H1 (cell line): ENCODE measurements around the gene ARHGAP35. TPM values are rescaled to one million over a fixed set of nuclear protein-coding genes. Genes with fewer than 3 reads are reported as not detected.

ENCODE experiments used
- CTCF ChIA-PET: fragments of 300-600 bp; sonication (Branson Sonifier 250); formaldehyde crosslinking; loops from one replicate; lab custom pipeline; 2021; ENCODE audit not compliant: partially characterized antibody; lab: Charles Lee
- POLR2A ChIA-PET: fragments of 300-600 bp; sonication (Branson Sonifier 250); formaldehyde crosslinking; loops from one replicate; lab custom pipeline; 2021; ENCODE audit warnings: inconsistent platforms; ENCODE audit not compliant: partially characterized antibody; lab: Charles Lee
- DNase-seq, 2 experiments: peaks; one replicate each; pipeline versions ENCODE4 v3.0.0 to v3.0.0-alpha.2; 2010 to 2022; ENCODE audit warnings: low spot score in 2 of 2, low read depth in 1 of 2, mixed read lengths in 1 of 2
- FAIRE-seq: peaks from 2 replicates; lab custom pipeline; 2011; peaks lifted over from hg19 to GRCh38; lab: Jason Lieb, UNC
- H2AFZ ChIP-seq: 2 replicates; pipeline ENCODE4 v1.8.1; 2012; ENCODE audit warnings: low read length, inconsistent platforms
- H2AK5ac ChIP-seq: 2 replicates; pipeline ENCODE4 v1.6.1; 2013; ENCODE audit warnings: low read depth, low read length
- H2BK120ac ChIP-seq: replicated peaks from 2 replicates; pipeline ENCODE3; 2013; ENCODE audit warnings: low read depth, low read length, inconsistent platforms
- H2BK12ac ChIP-seq: 2 replicates; pipeline ENCODE4 v1.6.1; 2013; ENCODE audit warnings: low read depth, low read length
- H2BK15ac ChIP-seq: 2 replicates; pipeline ENCODE4 v1.6.1; 2013; ENCODE audit warnings: low read length
- H2BK20ac ChIP-seq: 2 replicates; pipeline ENCODE4 v1.6.1; 2013; ENCODE audit warnings: low read length
- H2BK5ac ChIP-seq: 2 replicates; pipeline ENCODE4 v1.6.1; 2013; ENCODE audit warnings: low read depth, low read length
- H3K14ac ChIP-seq: 2 replicates; pipeline ENCODE4 v1.6.1; 2013; ENCODE audit warnings: inconsistent platforms; ENCODE audit not compliant: insufficient read length
- H3K18ac ChIP-seq: 2 replicates; pipeline ENCODE4 v1.6.1; 2013; ENCODE audit warnings: low read length; ENCODE audit errors: extremely low read depth
- H3K23ac ChIP-seq: 2 replicates; pipeline ENCODE4 v1.6.1; 2013; ENCODE audit warnings: inconsistent platforms; ENCODE audit not compliant: insufficient read length
- H3K23me2 ChIP-seq: 2 replicates; pipeline ENCODE4 v1.6.1; 2013; ENCODE audit warnings: low read depth, low read length
- H3K27ac ChIP-seq: 2 replicates; pipeline ENCODE4 v1.6.1; 2011; ENCODE audit warnings: low read depth, low read length, inconsistent platforms
- H3K27me3 ChIP-seq, 4 experiments: replicated peaks in 1 of 4; 1 replicate in 1 of 4; 2 replicates in 3 of 4; pipeline versions ENCODE4 v1.6.1 to v1.8.1; 2011 to 2013; ENCODE audit warnings: low read length in 3 of 4, mild to moderate bottlenecking in 3 of 4, inconsistent platforms in 2 of 4, mixed read lengths in 2 of 4, moderate library complexity in 1 of 4; ENCODE audit not compliant: control insufficient read depth in 3 of 4, insufficient read depth in 3 of 4; ENCODE audit errors: extremely low read depth in 1 of 4
- H3K36me3 ChIP-seq, 4 experiments: 2 replicates each; pipeline versions ENCODE4 v1.6.1 to v1.8.1; 2011 to 2013; ENCODE audit warnings: mild to moderate bottlenecking in 4 of 4, low read length in 3 of 4, moderate library complexity in 2 of 4, control low read depth in 1 of 4, inconsistent platforms in 1 of 4; ENCODE audit not compliant: insufficient read depth in 4 of 4, control insufficient read depth in 2 of 4
- H3K4ac ChIP-seq: replicated peaks from 2 replicates; pipeline ENCODE3; 2013; ENCODE audit warnings: low read length, low read depth, mixed read lengths, inconsistent platforms; ENCODE audit not compliant: insufficient read length
- H3K4me1 ChIP-seq, 4 experiments: replicated peaks in 1 of 4; 1 replicate in 1 of 4; 2 replicates in 3 of 4; pipeline versions ENCODE4 v1.6.1 to v1.8.1; 2011 to 2013; ENCODE audit warnings: low read length in 3 of 4, inconsistent platforms in 2 of 4, mixed read lengths in 1 of 4; ENCODE audit not compliant: insufficient read depth in 4 of 4, control insufficient read depth in 3 of 4
- H3K4me2 ChIP-seq, 2 experiments: 2 replicates each; pipeline versions ENCODE4 v1.6.1 to v1.8.1; 2011 to 2013; ENCODE audit warnings: low read depth in 2 of 2, low read length in 2 of 2, control low read depth in 1 of 2, inconsistent platforms in 1 of 2, mild to moderate bottlenecking in 1 of 2; ENCODE audit not compliant: insufficient read depth in 1 of 2
- H3K4me3 ChIP-seq, 4 experiments: fragments of 200-600, 300-600 bp in 1 of 4; sonication (generic), shearing (Covaris generic), sonication (Bioruptor Twin) in 1 of 4; 2 replicates each; pipeline versions ENCODE4 v1.5.1 to v1.8.1; 2011 to 2016; ENCODE audit warnings: low read length in 4 of 4, low read depth in 3 of 4, control low read depth in 2 of 4, inconsistent platforms in 2 of 4, mild to moderate bottlenecking in 2 of 4, mixed read lengths in 1 of 4, moderate library complexity in 1 of 4; ENCODE audit not compliant: insufficient read depth in 2 of 4; ENCODE audit errors: extremely low read depth in 1 of 4
- H3K56ac ChIP-seq: replicated peaks from 2 replicates; pipeline ENCODE3; 2013; ENCODE audit warnings: low read depth, mild to moderate bottlenecking, mixed read lengths, low read length, inconsistent platforms; ENCODE audit not compliant: insufficient read length
- H3K79me1 ChIP-seq: 2 replicates; pipeline ENCODE4 v1.6.1; 2013; ENCODE audit warnings: low read depth, low read length, control low read depth
- H3K79me2 ChIP-seq, 2 experiments: 2 replicates each; pipeline versions ENCODE4 v1.6.1 to v1.8.1; 2012 to 2013; ENCODE audit warnings: low read length in 2 of 2, mild to moderate bottlenecking in 2 of 2, inconsistent platforms in 1 of 2; ENCODE audit not compliant: insufficient read depth in 2 of 2, control insufficient read depth in 1 of 2
- H3K9ac ChIP-seq, 4 experiments: replicated peaks in 1 of 4; 1 replicate in 1 of 4; 2 replicates in 3 of 4; pipeline versions ENCODE4 v1.6.1 to v1.8.1; 2011 to 2013; ENCODE audit warnings: low read depth in 3 of 4, low read length in 3 of 4, control low read depth in 2 of 4, mild to moderate bottlenecking in 2 of 4, moderate library complexity in 2 of 4, inconsistent platforms in 1 of 4; ENCODE audit errors: extremely low read depth in 1 of 4
- H3K9me3 ChIP-seq, 2 experiments: 2 replicates each; pipeline versions ENCODE4 v1.6.1 to v1.8.1; 2012 to 2013; ENCODE audit warnings: mild to moderate bottlenecking in 2 of 2, moderate library complexity in 2 of 2, control low read depth in 1 of 2, inconsistent platforms in 1 of 2, low read depth in 1 of 2, low read length in 1 of 2, mixed read lengths in 1 of 2; ENCODE audit not compliant: insufficient read depth in 2 of 2
- H4K20me1 ChIP-seq, 2 experiments: replicated peaks in 1 of 2; 2 replicates each; pipeline versions ENCODE3 to v1.8.1; 2011 to 2013; ENCODE audit warnings: inconsistent platforms in 2 of 2, low read length in 2 of 2, mild to moderate bottlenecking in 1 of 2; ENCODE audit not compliant: insufficient read depth in 2 of 2, control insufficient read depth in 1 of 2
- H4K5ac ChIP-seq: 2 replicates; pipeline ENCODE4 v1.6.1; 2013; ENCODE audit warnings: low read length, low read depth, mixed read lengths, inconsistent platforms; ENCODE audit not compliant: insufficient read length
- H4K8ac ChIP-seq: 2 replicates; pipeline ENCODE4 v1.8.0; 2013; ENCODE audit warnings: mild to moderate bottlenecking, moderate library complexity, low read length, inconsistent platforms; ENCODE audit not compliant: insufficient read depth; ENCODE audit errors: extremely low read depth
- H4K91ac ChIP-seq: replicated peaks from 2 replicates; pipeline ENCODE3; 2013; ENCODE audit warnings: low read length, mixed read lengths, inconsistent platforms; ENCODE audit not compliant: insufficient read length
- KDM1A ChIP-seq: fragments of 200-600, 300-600 bp; sonication (generic); IDR thresholded peaks from 2 replicates; pipeline ENCODE4 v1.7.1; 2016; ENCODE audit warnings: mild to moderate bottlenecking, low read length, borderline replicate concordance
- WGBS, 2 experiments: shearing (Covaris generic) in 1 of 2; methylation state at CpG; one replicate each; pipeline versions ENCODE4 v1.1.6 to v1.1.7; 2013 to 2015; ENCODE audit warnings: low lambda C conversion rate in 2 of 2, mixed read lengths in 2 of 2, inconsistent platforms in 1 of 2, low coverage in 1 of 2, missing lambda C conversion rate in 1 of 2; ENCODE audit not compliant: insufficient replicate concordance in 2 of 2, insufficient coverage in 1 of 2, insufficient read length in 1 of 2; ENCODE audit errors: extremely low coverage in 1 of 2, missing lambda C conversion rate in 1 of 2; 5-methylcytosine and 5-hydroxymethylcytosine counted together
- polyA plus RNA-seq, 7 experiments: library from polyadenylated mRNA; depleted of rRNA in 3 of 7; stranded (reverse) in 5 of 7; unstranded in 2 of 7; fragments of >200 nt in 5 of 7; fragments of 200-250 nt in 2 of 7; gene quantifications; 1 replicate in 5 of 7; 2 replicates in 1 of 7; 4 replicates in 1 of 7; pipeline versions ENCODE4 v1.2.1 to v1.2.3, GENCODE V29; 2011 to 2013; ENCODE audit warnings: missing spikeins in 2 of 7, mixed read lengths in 2 of 7
- total RNA-seq: library from RNA; stranded (reverse); fragmentation: NEBNext Ultra II Directional; extraction: Animal tissue kit (Norgen Biotek cat#: 25700); gene quantifications from 2 replicates; pipeline ENCODE4 v1.2.1, GENCODE V29; 2021
- TF ChIP-seq, protein P1 (sequence below): IDR thresholded peaks from 2 replicates; pipeline ENCODE4 v1.6.1; 2012; ENCODE audit warnings: low read length, inconsistent platforms
- TF ChIP-seq, protein P2 (sequence below): IDR thresholded peaks from 2 replicates; pipeline ENCODE4 v1.6.1; 2012; ENCODE audit warnings: inconsistent platforms

Gene ARHGAP35
- total and polyA plus RNA-seq, 2 of the 8 experiments (the other 6 are each of a cell fraction or from before 2014, with no cell fraction given), result 29.7 to 64.5 TPM

GRCh38 chr19:46866407-46867136 lies 5.8 kb downstream of the ARHGAP35 start:
- Histone ChIP-seq H2AK5ac (no peak overlapping the region), H3K27me3 (no peaks in the 10 kb centered on the region), H4K20me1 (peaks cover 28 to 32% of the 10 kb centered on the region in 2 experiments), H3K4ac (no peak overlapping the region), H2BK20ac (no peak overlapping the region), H3K4me2 (no peak overlapping the region; a peak in 1 of 4 replicates), H3K23me2 (peaks cover 16% of the 10 kb centered on the region; the same call in 1 of the 2 replicates), H2AFZ (no peak overlapping the region), H3K27ac (no peak overlapping the region), H4K91ac (no peak overlapping the region), H4K5ac (no peak overlapping the region), H3K23ac (no peak overlapping the region), H2BK15ac (no peak overlapping the region), H2BK120ac (no peak overlapping the region), H2BK5ac (peak overlapping the region; percentile 55; the same call in 1 of the 2 replicates), H3K79me2 (peaks cover 55 to 98% of the 10 kb centered on the region in 2 experiments), H3K9me3 (no peaks in the 10 kb centered on the region), H2BK12ac (no peak overlapping the region), H3K9ac (no peak overlapping the region), H4K8ac (no peak overlapping the region), H3K4me1 (peaks cover 6 to 23% (median 10%) of the 10 kb centered on the region in 4 experiments; a peak in 6 of 7 replicates), H3K79me1 (peaks cover 11% of the 10 kb centered on the region), H3K56ac (no peak overlapping the region), H3K14ac (no peak overlapping the region), H3K36me3 (no peaks in the 10 kb centered on the region), H3K18ac (no peak overlapping the region), H3K4me3 (no peak overlapping the region)
- WGBS, 2 experiments, result 73% methylated on average over 3 of the region's 3 CpGs; no CpG with 5 or more reads in 1 of the 2 experiments
- DNase-seq (no peak), FAIRE-seq (no peak)
- CTCF ChIA-PET, result interaction anchor here (1.0 to 1.9 kb wide), 4 partner anchors 10 to 147 kb away, joined by 3 to 7 read pairs (median 4); no protein-coding TSS in a partner anchor
- POLR2A ChIA-PET, result interaction anchor here (0.6 to 5.9 kb wide), 6 partner anchors 11 to 109 kb away, joined by 3 to 58 read pairs (median 4); no protein-coding TSS in a partner anchor
- no peak for TF ChIP-seq KDM1A
- TF ChIP-seq, protein P1, sequence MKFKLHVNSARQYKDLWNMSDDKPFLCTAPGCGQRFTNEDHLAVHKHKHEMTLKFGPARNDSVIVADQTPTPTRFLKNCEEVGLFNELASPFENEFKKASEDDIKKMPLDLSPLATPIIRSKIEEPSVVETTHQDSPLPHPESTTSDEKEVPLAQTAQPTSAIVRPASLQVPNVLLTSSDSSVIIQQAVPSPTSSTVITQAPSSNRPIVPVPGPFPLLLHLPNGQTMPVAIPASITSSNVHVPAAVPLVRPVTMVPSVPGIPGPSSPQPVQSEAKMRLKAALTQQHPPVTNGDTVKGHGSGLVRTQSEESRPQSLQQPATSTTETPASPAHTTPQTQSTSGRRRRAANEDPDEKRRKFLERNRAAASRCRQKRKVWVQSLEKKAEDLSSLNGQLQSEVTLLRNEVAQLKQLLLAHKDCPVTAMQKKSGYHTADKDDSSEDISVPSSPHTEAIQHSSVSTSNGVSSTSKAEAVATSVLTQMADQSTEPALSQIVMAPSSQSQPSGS, result no peak
- TF ChIP-seq, protein P2, sequence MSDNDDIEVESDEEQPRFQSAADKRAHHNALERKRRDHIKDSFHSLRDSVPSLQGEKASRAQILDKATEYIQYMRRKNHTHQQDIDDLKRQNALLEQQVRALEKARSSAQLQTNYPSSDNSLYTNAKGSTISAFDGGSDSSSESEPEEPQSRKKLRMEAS, result no peak
